ENCODE measurements around the gene TMX4. TPM values are rescaled to one million over a fixed set of nuclear protein-coding genes. Genes with fewer than 3 reads are reported as not detected.
"Not testable (repeated sequence)": the region's sequence is repeated elsewhere in the genome, so short reads cannot be mapped to it uniquely, and the experiment has no call there.

TMX4 gene
- total RNA-seq, 1 donor from 2014 or later = 21.1 TPM

GRCh38 chr20:7971536-7972280, 47.9 kb downstream of the TMX4 start:
- no peak for DNase-seq (ENCODE audit: low read depth, low spot score)

- DNase-seq (ENCODE audit: low read depth, low spot score) = no peak
These were observed 52.2 kb downstream of the TMX4 start for GRCh38 chr20:7967199-7967844.

GRCh38 chr20:7966176-7966575, 53.4 kb downstream of the TMX4 start:
- DNase-seq (ENCODE audit: low read depth, low spot score) = no peak

- DNase-seq (ENCODE audit: low read depth, low spot score) = no peak
These were observed 60.1 kb downstream of the TMX4 start for GRCh38 chr20:7959484-7959883.

GRCh38 chr20:7956561-7956960, 63.0 kb downstream of the TMX4 start:
- not testable (repeated sequence) for DNase-seq (ENCODE audit: low read depth, low spot score)

GRCh38 chr20:7950387-7950786, 69.2 kb downstream of the TMX4 start:
- DNase-seq (ENCODE audit: low read depth, low spot score) = no peak

GRCh38 chr20:7943891-7944290, 75.7 kb downstream of the TMX4 start:
- DNase-seq (ENCODE audit: low read depth, low spot score) = no peak

GRCh38 chr20:7940341-7940740, 79.2 kb downstream of the TMX4 start, which contains the start of gene HAO1:
Gene HAO1 (minus strand): TSS chr20:7940458. CDS start chr20:7940422, 36 bp downstream.
- DNase-seq (ENCODE audit: low read depth, low spot score) = no peak

GRCh38 chr20:7939663-7940062, 79.9 kb downstream of the TMX4 start:
- DNase-seq (ENCODE audit: low read depth, low spot score) = no peak

GRCh38 chr20:7938058-7938457, 81.5 kb downstream of the TMX4 start:
- DNase-seq (ENCODE audit: low read depth, low spot score) = no peak

GRCh38 chr20:7937328-7937727, 82.2 kb downstream of the TMX4 start:
- no peak for DNase-seq (ENCODE audit: low read depth, low spot score)

GRCh38 chr20:7935027-7935551, 84.5 kb downstream of the TMX4 start:
- no peak for DNase-seq (ENCODE audit: low read depth, low spot score)

GRCh38 chr20:7933346-7933745, 86.2 kb downstream of the TMX4 start:
- DNase-seq (ENCODE audit: low read depth, low spot score) = no peak

GRCh38 chr20:7930343-7930742, 89.2 kb downstream of the TMX4 start:
- DNase-seq (ENCODE audit: low read depth, low spot score) = no peak

Other genes starting within 250 kb of the TMX4 start
- gene HAO1, start 79.3 kb downstream of the TMX4 start, total RNA-seq = 0.07 TPM in 1 of 2 replicates, not detected in the other
- gene PLCB1, start 112.5 kb upstream of the TMX4 start, total RNA-seq = 13.6 and 17.6 TPM in 2 replicates